Retinal pigment epithelial cell (primary cell): Measurements from ENCODE around the gene SMAD6.

Experiments
- DNase-seq: peaks from one replicate; pipeline ENCODE4 v3.0.0-alpha.2; 2010; ENCODE audit warnings: low read depth
- H3K4me3 ChIP-seq: 2 replicates; pipeline ENCODE4 v1.5.1; 2011; ENCODE audit warnings: mild to moderate bottlenecking, low read length, control low read depth, moderate library complexity
- CTCF ChIP-seq: conservative IDR thresholded peaks from 2 replicates; pipeline ENCODE4 v1.5.1; 2011; ENCODE audit warnings: low read depth, low read length, control low read depth, inconsistent platforms

Gene SMAD6

GRCh38 chr15:66734961-66735908 lies 33.2 kb downstream of the SMAD6 start:
- no peak for DNase-seq
- TF ChIP-seq CTCF = no peak
- no peak overlapping the region for H3K4me3 ChIP-seq

GRCh38 chr15:66735909-66736305 lies 33.9 kb downstream of the SMAD6 start:
- H3K4me3 ChIP-seq = no peak overlapping the region

GRCh38 chr15:66737243-66738010 lies 35.4 kb downstream of the SMAD6 start:
- no peak for DNase-seq
- H3K4me3 ChIP-seq = no peak overlapping the region
- no peak for TF ChIP-seq CTCF

More at GRCh38 chr15:66735909-66736305, 33.9 kb downstream of the SMAD6 start:
- DNase-seq = no peak
- TF ChIP-seq CTCF = no peak

GRCh38 chr15:66738116-66738515 lies 36.1 kb downstream of the SMAD6 start:
- DNase-seq = no peak
- TF ChIP-seq CTCF = no peak
- no peak overlapping the region for H3K4me3 ChIP-seq

- DNase-seq = no peak
- TF ChIP-seq CTCF = no peak
- H3K4me3 ChIP-seq = no peak overlapping the region
Observed at GRCh38 chr15:66738595-66738994, 36.6 kb downstream of the SMAD6 start.

- no peak for DNase-seq
- TF ChIP-seq CTCF = no peak
- no peak overlapping the region for H3K4me3 ChIP-seq
Observed at GRCh38 chr15:66739287-66739686, 37.3 kb downstream of the SMAD6 start.
